ENCODE results near the gene SF1. TPM values are rescaled to one million over a fixed set of nuclear protein-coding genes. Genes with fewer than 3 reads are reported as not detected.

Gene SF1
- total RNA-seq, 1 donor from 2014 or later: 278 TPM

DNA sequence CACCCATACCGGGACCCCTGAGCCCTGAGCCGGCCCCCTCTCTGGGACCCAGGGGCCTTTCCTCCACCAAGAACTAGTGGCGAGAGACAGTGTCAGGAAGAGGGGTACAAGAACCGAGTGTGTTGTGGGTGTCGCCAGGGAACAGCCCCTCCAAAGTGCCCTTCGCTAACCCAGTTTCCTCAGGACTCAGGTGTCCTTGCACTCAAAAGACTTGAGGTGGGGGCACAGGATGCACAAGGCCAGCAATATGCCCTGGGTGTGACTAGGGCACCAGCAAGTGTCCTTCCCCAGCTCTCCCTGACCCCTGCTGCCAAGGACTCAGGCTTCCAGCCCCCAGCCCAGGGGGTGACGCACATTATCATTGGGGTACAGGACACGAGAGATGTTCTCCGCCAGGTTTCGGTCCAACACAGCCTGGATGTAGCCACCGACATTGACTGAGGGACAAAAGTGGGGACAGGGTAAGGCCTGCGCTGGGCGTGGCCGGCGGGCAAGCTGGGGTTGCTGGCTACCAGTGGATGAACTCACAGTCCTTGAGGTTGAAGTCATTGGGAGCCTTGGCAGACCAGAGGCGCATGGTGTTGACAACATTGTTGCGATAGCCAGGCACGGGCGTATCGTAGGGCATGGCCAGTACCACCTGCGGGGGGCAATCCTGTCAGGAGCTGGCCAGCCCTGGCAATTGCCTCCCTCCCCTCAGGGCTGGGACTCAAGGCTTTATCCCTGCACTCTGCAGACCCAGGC is 23.3 kb downstream of the SF1 start:
- H3K4me3 ChIP-seq: no peak overlapping the region
- H3K27ac ChIP-seq: no peak overlapping the region
- intact Hi-C loops (cut with DNase I): no loop called here
- no peaks in the 10 kb centered on the region for H3K27me3 ChIP-seq
- H3K4me1 ChIP-seq: peaks cover 10% of the 10 kb centered on the region
- H3K36me3 ChIP-seq: no peaks in the 10 kb centered on the region
- H3K9me3 ChIP-seq: no peaks in the 10 kb centered on the region
- DNase-seq (ENCODE audit: extremely low spot score in 2 of 2): no peak
- TF ChIP-seq, protein P1, sequence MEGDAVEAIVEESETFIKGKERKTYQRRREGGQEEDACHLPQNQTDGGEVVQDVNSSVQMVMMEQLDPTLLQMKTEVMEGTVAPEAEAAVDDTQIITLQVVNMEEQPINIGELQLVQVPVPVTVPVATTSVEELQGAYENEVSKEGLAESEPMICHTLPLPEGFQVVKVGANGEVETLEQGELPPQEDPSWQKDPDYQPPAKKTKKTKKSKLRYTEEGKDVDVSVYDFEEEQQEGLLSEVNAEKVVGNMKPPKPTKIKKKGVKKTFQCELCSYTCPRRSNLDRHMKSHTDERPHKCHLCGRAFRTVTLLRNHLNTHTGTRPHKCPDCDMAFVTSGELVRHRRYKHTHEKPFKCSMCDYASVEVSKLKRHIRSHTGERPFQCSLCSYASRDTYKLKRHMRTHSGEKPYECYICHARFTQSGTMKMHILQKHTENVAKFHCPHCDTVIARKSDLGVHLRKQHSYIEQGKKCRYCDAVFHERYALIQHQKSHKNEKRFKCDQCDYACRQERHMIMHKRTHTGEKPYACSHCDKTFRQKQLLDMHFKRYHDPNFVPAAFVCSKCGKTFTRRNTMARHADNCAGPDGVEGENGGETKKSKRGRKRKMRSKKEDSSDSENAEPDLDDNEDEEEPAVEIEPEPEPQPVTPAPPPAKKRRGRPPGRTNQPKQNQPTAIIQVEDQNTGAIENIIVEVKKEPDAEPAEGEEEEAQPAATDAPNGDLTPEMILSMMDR (IDR thresholded peaks at IDR 0.05): no peak
- TF ChIP-seq POLR2A (IDR thresholded peaks at IDR 0.05) (no peak), POLR2AphosphoS5 (IDR thresholded peaks at IDR 0.05; ENCODE audit: insufficient read depth in 1 of 2, low read depth in 1 of 2) (no peak)

DNA sequence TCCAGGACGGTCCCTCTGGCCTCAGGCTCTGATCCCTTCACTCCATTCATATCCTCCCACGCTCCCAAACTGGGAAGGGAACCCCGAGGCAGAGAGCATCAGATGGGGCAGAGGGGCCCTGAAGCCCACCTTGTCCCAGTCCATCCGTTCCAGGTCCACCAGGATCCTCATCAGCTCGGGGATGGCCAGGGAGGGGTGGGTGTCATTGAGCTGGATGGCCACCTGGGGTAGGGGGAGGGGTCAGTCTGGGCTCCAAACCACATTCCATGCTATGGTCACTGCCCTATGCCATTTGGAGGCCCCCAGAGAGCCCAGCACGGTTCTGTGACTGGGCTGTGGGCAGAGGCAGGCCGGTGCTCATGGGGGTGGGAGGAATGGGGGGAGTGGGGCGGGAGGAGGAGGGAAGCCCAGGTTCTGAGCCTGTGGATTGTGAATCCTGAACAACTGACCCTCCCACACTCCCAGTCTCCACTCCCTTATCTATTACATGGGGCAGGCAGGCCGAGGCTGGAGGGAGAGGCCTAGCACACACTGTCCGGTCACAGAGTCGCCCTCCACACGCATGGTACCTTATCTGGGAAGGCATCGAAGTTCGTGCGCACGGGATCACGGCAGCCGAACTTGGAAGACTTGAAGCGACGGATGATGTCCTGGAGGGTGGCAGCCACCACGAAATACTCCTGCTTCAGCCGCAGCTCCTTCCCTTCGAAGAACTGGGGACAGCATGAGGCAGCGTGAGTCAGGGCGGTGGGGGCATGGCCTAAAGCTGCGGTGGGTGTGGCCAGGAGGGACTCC is 24.0 kb downstream of the SF1 start:
- no peak overlapping the region for H3K27ac ChIP-seq
- no peaks in the 10 kb centered on the region for H3K9me3 ChIP-seq
- H3K4me3 ChIP-seq: no peak overlapping the region
- intact Hi-C loops (cut with DNase I): no loop called here
- TF ChIP-seq POLR2AphosphoS5 (IDR thresholded peaks at IDR 0.05; ENCODE audit: insufficient read depth in 1 of 2, low read depth in 1 of 2) (no peak), POLR2A (IDR thresholded peaks at IDR 0.05) (no peak)
- TF ChIP-seq, protein P1 (IDR thresholded peaks at IDR 0.05): no peak
- H3K36me3 ChIP-seq: no peaks in the 10 kb centered on the region
- no peak for DNase-seq (ENCODE audit: extremely low spot score in 2 of 2)
- peaks cover 4% of the 10 kb centered on the region for H3K4me1 ChIP-seq
- no peaks in the 10 kb centered on the region for H3K27me3 ChIP-seq

DNA sequence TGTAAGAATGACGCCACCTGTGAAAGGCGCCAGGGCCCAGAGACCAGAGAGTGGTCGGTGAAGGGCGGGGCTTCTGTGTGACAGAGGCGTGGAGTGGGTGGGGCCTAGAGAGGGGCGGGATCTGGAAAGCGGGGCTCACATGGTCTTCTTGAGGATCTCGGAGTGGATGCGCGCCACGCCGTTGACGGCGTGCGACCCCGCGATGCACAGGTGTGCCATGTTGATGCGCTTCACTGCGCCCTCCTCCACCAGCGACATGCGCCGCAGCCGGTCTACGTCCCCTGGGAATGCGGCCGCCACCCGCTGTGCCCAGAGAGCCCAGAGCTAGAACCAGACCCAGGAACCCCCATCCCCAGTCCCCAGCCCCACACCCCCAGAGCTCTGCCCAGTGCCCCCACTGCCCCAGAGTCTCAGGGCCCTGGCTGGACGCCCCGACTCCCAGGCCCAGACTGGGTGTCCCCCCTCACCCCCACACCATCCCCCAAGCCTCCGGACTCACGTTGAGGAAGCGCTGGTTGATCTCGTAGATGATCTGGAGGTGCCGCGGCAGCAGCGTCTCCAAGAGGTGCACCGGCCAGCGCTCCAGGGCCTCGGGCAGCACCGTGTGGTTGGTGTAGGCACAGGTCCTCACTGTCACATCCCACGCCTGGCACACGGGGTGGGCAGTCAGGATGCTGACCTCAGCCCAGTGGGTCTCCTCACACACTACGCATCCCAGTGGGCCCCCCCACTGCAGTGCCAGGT is 24.8 kb downstream of the SF1 start:
- TF ChIP-seq POLR2A (IDR thresholded peaks at IDR 0.05) (no peak), POLR2AphosphoS5 (IDR thresholded peaks at IDR 0.05; ENCODE audit: insufficient read depth in 1 of 2, low read depth in 1 of 2) (no peak)
- TF ChIP-seq, protein P1 (IDR thresholded peaks at IDR 0.05): no peak
- H3K9me3 ChIP-seq: no peaks in the 10 kb centered on the region
- no peak overlapping the region for H3K27ac ChIP-seq
- no peak overlapping the region for H3K4me3 ChIP-seq
- H3K36me3 ChIP-seq: no peaks in the 10 kb centered on the region
- DNase-seq (ENCODE audit: extremely low spot score in 2 of 2): no peak
- H3K27me3 ChIP-seq: no peaks in the 10 kb centered on the region
- H3K4me1 ChIP-seq: peaks cover 4% of the 10 kb centered on the region
- intact Hi-C loops (cut with DNase I): no loop called here

DNA sequence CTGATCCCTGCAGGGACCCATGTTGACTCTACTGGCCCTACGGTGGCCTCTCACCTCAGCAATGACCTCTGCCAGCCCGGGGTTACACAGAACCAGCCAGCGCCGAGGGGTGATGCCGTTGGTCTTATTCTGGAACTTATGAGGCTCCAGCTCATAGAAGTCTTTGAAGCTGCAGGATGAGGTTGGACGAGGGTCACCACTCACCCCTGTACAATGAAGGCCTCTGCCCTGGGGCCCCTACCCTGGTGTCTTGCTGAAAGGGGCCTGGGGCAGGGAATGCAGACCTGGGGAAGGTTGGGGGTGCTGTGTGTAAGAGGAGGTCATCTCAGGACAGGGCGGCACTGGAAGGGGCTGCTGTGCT is 25.3 kb downstream of the SF1 start:
- peaks cover 6% of the 10 kb centered on the region for H3K4me1 ChIP-seq
- intact Hi-C loops (cut with DNase I): no loop called here
- no peaks in the 10 kb centered on the region for H3K36me3 ChIP-seq
- H3K4me3 ChIP-seq: no peak overlapping the region
- DNase-seq (ENCODE audit: extremely low spot score in 2 of 2): no peak
- no peaks in the 10 kb centered on the region for H3K9me3 ChIP-seq
- no peak for TF ChIP-seq POLR2AphosphoS5 (IDR thresholded peaks at IDR 0.05; ENCODE audit: insufficient read depth in 1 of 2, low read depth in 1 of 2)
- TF ChIP-seq, protein P1 (IDR thresholded peaks at IDR 0.05): no peak
- H3K27me3 ChIP-seq: no peaks in the 10 kb centered on the region
- no peak overlapping the region for H3K27ac ChIP-seq

All from vagina (tissue), 2 donors.